ENCODE results near the gene FGF4. TPM values are rescaled to one million over a fixed set of nuclear protein-coding genes. Genes with fewer than 3 reads are reported as not detected.
A peak's percentile ranks its signal among the peaks of the same experiment; 100 is the strongest.

FGF4 gene
- total and polyA plus RNA-seq, 11 donors, result not detected

DNA sequence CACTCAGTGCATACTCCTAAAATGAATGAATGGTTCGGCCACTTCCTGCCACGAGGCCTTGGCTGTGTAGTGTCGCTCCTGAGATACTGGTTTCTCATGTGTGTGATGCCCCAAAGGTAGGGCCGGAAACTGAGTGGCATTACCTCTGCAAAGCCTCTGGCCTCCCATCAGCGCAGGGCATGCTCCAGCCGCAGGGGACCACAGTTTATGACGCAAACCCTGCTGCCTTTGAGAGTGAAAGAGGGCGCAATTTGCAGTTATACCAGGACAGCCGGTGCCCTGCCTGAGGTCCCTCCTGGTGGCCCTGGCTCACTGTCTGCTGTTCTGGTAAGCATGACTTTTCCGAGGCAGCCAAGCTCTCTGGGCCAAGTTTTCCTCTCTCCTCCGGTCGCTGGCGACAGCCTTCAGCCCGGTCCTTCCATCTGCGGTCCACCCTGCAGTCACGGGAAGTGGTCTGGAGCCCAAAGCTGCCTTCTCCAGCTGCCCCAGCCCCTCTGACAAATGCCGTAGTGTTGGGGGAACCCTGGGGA is 46.4 kb upstream of the FGF4 start:
- peaks cover 27 to 91% (median 50%) of the 10 kb centered on the region in 9 donors for H3K27me3 ChIP-seq
- no peak for ATAC-seq

DNA sequence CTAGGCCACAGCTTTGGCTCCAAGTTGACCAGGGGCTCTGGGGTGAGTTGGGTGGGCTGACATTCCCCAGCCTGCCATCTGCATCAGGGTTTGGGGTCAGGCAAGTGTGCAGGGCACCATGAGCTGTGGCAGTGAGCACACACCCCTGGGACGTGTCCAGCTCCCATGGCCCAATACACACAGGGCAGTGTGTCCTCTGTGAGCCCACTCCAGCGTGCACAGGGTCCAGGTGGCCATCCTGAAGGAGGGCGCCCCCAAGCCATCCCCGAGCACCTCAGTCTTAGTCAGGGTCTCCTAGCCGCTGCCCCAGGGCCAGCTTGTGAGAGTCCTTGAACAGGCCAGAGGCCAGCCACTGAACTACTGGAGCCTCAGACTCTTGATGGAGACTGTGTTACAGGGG is 45.3 kb upstream of the FGF4 start:
- Histone ChIP-seq H3K27me3 (peaks cover 35 to 93% (median 59%) of the 10 kb centered on the region in 9 donors), H3K27ac (no peak overlapping the region), H3K4me3 (no peak overlapping the region), H3K4me1 (peaks cover 0 to 23% (median 5%) of the 10 kb centered on the region in 12 donors), H3K9me3 (no peaks in the 10 kb centered on the region), H3K36me3 (no peaks in the 10 kb centered on the region)
- 73 to 84% (median 76%) methylated on average over 2 to 5 of the region's 5 CpGs for WGBS, 4 donors
- DNase-seq (peak in 1 of 5 donors; percentile 45), ATAC-seq (no peak)
- no peak for TF ChIP-seq POLR2A (IDR thresholded peaks at IDR 0.05)
- TF ChIP-seq, protein P1, sequence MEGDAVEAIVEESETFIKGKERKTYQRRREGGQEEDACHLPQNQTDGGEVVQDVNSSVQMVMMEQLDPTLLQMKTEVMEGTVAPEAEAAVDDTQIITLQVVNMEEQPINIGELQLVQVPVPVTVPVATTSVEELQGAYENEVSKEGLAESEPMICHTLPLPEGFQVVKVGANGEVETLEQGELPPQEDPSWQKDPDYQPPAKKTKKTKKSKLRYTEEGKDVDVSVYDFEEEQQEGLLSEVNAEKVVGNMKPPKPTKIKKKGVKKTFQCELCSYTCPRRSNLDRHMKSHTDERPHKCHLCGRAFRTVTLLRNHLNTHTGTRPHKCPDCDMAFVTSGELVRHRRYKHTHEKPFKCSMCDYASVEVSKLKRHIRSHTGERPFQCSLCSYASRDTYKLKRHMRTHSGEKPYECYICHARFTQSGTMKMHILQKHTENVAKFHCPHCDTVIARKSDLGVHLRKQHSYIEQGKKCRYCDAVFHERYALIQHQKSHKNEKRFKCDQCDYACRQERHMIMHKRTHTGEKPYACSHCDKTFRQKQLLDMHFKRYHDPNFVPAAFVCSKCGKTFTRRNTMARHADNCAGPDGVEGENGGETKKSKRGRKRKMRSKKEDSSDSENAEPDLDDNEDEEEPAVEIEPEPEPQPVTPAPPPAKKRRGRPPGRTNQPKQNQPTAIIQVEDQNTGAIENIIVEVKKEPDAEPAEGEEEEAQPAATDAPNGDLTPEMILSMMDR (IDR thresholded peaks at IDR 0.05), result no peak
- intact Hi-C loops (cut with DNase I), result no loop called here

More for the DNA sequence above, 46.4 kb upstream of the FGF4 start:
- Histone ChIP-seq H3K4me3 (no peak overlapping the region), H3K9me3 (no peaks in the 10 kb centered on the region), H3K4me1 (peaks cover 0 to 23% (median 5%) of the 10 kb centered on the region in 12 donors), H3K36me3 (no peaks in the 10 kb centered on the region), H3K27ac (no peak overlapping the region)
- TF ChIP-seq, protein P1 (IDR thresholded peaks at IDR 0.05), result no peak
- TF ChIP-seq POLR2A (IDR thresholded peaks at IDR 0.05), result no peak
- WGBS, 4 donors, result 74 to 79% (median 77%) methylated on average over 16 to 17 of the region's 17 CpGs
- intact Hi-C loops (cut with DNase I), result no loop called here
- DNase-seq, result peak in 1 of 5 donors; percentile 21

DNA sequence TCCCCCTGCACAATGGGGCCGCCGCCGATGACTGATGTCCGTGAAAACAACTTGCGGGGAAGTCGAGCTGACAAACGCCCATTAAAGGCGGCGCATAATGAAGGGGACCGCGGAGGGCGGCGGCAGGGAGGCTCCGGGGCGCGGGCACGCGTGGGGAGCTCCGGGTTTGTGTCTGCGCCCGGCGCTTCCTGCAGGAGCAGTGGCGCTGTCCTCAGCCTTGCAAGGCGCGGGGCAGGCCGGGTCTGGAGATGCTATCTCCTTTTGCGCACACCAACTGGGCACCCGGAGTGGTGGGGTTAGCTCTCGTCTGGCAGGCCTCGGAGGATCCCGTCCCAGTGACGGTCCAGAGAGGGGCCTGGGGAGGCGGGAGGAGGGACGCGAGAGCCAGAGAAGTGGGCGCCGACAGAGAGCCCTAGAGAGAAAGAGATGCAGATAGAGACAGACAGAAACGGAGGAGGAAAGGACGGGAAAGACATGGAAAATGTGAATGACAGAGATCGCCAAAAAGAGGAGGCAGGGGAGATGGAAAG is 44.5 kb upstream of the FGF4 start:
- H3K27me3 ChIP-seq, result peaks cover 35 to 95% (median 59%) of the 10 kb centered on the region in 9 donors
- H3K36me3 ChIP-seq, result no peaks in the 10 kb centered on the region
- H3K27ac ChIP-seq, result no peak overlapping the region
- no peaks in the 10 kb centered on the region for H3K9me3 ChIP-seq
- ATAC-seq, result no peak
- no peak overlapping the region for H3K4me3 ChIP-seq
- H3K4me1 ChIP-seq, result peaks cover 0 to 23% (median 5%) of the 10 kb centered on the region in 12 donors
- TF ChIP-seq POLR2A (IDR thresholded peaks at IDR 0.05), result no peak
- TF ChIP-seq, protein P1 (IDR thresholded peaks at IDR 0.05), result no peak
- no peak for DNase-seq
- WGBS, 4 donors, result 2 to 3% (median 2%) methylated on average over 14 to 40 of the region's 40 CpGs
- intact Hi-C loops (cut with DNase I), result loop anchor here in 1 of 10 donors (5.0 kb wide), 1 partner anchor 407 kb away; no protein-coding TSS in a partner anchor

DNA sequence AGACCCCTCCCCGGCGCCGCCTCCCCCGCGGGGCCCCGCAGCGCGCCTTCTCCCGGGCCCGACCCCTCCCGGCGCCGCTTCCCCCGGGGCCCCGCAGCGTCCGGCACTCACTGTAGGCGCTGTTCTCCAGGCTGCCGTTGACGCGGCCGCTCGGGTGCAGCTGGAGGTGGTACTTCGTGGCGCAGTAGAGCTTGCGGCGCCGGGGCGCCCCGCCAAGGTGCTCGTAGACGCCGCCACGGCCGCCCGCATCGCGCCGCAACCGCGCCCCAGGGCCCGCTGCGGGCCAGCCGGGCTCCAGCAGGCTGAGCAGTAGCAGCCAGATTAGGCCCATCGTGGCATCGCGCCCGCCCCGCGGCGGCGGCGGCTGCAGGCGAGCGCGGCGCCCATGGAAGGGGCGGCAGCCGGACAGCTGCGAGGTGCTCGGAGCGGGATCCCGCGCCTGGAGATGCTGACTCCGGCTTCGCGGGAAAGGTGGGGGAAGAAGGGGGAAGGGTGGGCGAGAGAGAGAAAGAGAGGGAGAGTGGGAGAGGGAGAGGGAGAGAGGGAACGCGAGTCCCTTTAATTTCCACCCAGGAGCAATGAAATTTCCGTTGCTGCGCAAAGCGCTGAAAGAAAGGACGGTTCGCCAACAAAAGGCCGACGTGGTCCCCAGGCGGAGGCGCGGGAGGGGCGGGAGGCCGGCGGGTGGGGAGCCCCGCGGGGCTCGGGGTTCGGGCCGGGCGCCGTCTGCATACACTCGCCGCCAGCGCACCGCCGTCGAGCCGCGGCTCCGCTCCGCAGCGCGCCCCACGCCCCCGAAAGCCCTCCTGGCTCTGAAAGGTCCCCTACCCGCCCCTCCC is 43.7 kb upstream of the FGF4 start, which contains the start of gene FGF3:
Gene FGF3, minus strand, starts transcription at position 814 of the 839 bp plus-strand sequence. Its CDS starts 483 bp downstream, at position 331.
- no peaks in the 10 kb centered on the region for H3K36me3 ChIP-seq
- peaks cover 35 to 92% (median 59%) of the 10 kb centered on the region in 9 donors for H3K27me3 ChIP-seq
- 2% methylated on average over 65 to 105 of the region's 105 CpGs for WGBS, 4 donors
- H3K4me3 ChIP-seq, result no peak within 1 kb of the TSS
- DNase-seq (no peak), ATAC-seq (no peak)
- intact Hi-C loops (cut with DNase I), result loop anchor here in 1 of 10 donors (5.0 kb wide), 1 partner anchor 407 kb away; no protein-coding TSS in a partner anchor
- H3K4me1 ChIP-seq, result peaks cover 0 to 23% (median 5%) of the 10 kb centered on the region in 12 donors
- TF ChIP-seq POLR2A (IDR thresholded peaks at IDR 0.05), result no peak
- TF ChIP-seq, protein P1 (IDR thresholded peaks at IDR 0.05), result no peak
- H3K9me3 ChIP-seq, result no peaks in the 10 kb centered on the region
- no peak within 1 kb of the TSS for H3K27ac ChIP-seq

Measured in heart left ventricle (tissue), 16 donors.